HG02870 (cell line): Measurements from ENCODE around the gene GTF2F1.
"Not testable (repeated sequence)": the region's sequence is repeated elsewhere in the genome, so short reads cannot be mapped to it uniquely, and the experiment has no call there.

Experiments used
- ATAC-seq: cut with Tn5 transposase; IDR thresholded peaks from one replicate; pipeline ENCODE4 v1.9.1; 2021; ENCODE audit warnings: mild to moderate bottlenecking, moderate library complexity; ENCODE audit not compliant: unreplicated experiment

GTF2F1 gene

DNA sequence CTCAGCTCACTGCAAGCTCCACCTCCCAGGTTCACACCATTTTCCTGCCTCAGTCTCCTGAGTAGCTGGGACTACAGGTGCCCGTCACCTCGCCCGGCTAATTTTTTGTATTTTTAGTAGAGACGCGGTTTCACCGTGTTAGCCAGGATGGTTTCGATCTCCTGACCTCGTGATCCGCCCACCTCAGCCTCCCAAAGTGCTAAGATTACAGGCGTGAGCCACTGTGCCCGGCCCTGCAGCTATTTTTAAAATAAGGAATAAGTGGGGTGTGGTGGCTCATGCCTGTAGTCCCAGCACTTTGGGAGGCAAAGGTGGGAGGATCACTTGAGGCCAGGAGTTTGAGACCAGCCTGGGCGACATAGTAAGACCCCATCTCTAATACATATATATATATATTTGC lies 32.5 kb downstream of the GTF2F1 start:
- ATAC-seq = not testable (repeated sequence)

DNA sequence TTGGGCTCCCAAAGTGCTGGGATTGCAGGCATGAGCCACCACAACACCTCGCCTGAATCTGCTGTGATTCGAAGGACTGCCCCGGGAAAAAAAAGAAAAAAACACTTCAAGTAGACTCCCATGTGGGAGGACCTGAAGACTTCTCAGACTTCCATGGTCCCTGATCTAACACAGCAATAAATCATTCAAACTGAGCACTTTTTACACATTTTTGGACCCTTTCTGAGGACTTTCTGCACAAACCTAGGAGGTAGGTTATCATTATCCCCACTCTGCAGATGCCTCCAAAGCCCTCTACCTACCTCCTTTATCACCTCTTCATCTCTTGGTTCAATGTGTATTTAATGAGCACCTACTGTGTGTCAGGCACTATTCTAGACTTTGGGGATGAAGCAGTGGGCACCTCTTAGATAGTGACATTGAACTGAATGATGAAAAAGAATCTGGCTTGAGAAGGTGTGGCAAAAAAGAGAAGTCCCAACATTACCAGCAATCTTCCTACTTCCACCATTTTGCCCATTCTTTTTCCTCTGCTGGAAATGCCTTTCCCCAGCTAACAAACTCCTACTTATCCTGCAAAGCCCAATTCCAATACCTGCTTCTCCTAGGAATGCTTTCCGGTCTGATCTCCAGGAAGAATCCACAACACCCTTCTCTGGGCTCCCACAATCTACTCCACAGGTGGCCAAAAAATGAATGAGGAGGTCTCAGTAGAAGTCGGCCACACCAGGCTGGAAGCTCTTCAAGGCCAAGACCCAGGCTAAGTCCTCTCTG lies 33.2 kb downstream of the GTF2F1 start:
- no peak for ATAC-seq

DNA sequence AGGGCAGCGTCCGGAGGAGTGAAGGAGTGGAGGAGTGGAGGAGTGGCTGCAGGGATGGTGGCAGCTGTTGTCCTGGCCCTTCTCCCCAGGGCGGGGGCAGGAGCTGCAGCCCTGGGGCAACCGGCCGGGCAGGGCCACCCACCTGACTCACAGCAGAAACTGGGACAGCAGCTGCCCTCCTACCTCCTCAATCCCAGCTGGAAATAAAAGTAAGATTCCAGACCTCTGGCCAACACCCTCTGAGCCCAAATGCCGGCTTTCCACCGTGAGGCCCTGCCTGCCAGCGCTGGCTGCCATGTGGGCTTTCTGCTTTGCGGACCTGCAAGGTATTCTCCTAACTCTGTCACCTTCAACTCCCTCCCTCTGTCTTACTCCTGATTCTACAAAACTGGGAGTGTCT lies 35.0 kb downstream of the GTF2F1 start:
- ATAC-seq = no peak

DNA sequence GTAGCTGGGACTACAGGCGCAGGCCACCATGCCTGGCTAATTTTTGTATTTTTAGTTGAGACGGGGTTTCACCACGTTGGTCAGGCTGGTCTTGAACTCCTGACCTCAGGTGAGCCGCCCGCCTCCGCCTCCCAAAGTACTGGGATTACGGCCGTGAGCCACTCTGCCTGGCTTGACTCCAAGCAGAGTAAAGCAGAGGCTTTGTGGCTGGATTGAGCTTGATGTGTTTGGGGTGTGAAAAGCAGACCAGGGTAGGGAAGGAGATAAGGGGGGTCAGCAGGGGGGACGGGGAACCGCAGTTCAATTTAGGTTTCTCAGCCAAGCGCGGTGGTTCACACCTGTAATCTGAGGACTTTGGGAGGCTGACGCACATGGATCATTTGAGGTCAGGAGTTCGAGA lies 35.8 kb downstream of the GTF2F1 start:
- ATAC-seq = no peak

DNA sequence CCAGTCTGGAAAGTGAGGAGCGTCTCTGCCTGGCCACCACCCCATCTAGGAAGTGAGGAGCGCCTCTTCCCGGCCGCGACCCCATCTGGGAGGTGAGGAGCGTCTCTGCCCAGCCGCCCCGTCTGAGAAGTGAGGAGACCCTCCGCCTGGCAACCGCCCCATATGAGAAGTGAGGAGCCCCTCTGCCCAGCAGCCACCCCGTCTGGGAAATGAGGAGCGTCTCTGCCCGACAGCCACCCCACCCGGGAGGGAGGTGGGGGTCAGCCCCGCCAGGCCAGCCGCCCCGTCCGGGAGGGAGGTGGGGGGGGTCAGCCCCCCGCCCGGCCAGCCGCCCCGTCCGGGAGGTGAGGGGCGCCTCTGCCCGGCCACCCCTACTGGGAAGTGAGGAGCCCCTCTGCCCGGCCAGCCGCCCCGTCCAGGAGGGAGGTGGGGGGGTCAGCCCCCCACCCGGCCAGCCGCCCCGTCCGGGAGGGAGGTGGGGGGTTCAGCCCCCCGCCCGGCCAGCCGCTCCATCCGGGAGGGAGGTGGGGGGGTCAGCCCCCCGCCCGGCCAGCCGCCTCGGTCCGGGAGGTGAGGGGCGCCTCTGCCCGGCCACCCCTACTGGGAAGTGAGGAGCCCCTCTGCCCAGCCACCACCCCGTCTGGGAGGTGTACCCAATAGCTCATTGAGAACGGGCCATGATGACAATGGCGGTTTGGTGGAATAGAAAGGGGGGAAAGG lies 37.5 kb downstream of the GTF2F1 start:
- not testable (repeated sequence) for ATAC-seq

DNA sequence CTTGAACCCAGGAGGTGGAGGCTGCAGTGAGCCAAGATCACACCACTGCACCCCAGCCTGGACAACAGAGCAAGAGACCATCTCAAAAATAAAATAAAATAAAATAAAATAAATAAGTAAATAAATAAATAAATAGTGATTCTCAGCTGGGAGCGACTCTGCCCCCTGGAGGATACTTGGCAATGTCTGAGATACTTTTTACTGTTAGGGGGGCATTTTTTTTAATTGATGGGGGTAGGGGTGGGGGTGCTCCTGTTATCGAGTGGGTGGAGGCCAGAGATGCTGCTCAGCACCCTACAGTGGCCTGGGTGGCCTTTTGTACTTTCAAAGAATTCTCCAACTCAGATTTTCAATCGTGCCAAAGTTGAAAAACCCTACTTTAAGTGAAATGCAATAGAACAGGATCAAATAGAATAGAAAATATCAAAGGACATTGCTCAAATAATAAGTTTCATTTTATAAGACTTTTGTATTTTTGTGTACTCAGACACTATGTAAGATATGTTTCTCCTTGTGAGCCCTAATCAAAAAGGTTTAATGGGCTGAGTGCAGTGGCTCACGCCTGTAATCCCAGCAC lies 38.8 kb downstream of the GTF2F1 start:
- ATAC-seq = no peak

DNA sequence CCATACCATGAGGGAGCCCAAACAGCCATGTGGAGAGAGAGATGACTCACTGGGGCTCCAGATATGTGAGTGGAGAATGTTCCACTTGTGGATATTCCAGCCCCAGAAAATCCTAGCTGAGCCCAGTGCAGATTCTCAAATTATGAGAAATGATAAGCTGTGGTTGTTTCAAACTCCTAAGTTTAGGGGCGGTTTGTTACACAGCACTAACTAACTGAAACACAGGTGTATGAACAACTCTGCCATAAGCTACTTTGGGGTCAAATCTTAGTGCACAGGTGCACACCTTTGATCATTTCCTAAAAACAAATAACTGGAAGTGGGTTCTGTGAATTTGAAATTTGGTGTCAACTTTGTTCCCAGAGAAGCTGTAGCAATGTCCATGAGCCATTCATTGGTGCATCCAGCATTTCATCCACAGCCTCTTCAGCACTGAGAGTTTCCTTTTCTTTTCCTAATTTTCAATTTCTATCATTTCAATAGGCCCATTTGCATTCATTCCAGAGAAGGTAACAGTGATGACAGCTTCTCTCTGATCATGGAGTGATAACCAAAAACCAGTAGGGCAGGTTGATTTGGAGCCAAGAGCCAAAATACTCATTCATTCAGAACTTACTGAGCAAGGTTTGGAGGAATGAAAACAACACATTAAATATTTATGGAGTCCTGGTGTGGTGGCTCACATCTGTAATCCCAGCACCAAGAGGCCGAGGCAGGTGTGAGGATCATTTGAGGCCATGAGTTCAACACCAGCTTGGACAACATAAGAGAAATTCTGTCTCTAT lies 40.4 kb downstream of the GTF2F1 start:
- no peak for ATAC-seq

DNA sequence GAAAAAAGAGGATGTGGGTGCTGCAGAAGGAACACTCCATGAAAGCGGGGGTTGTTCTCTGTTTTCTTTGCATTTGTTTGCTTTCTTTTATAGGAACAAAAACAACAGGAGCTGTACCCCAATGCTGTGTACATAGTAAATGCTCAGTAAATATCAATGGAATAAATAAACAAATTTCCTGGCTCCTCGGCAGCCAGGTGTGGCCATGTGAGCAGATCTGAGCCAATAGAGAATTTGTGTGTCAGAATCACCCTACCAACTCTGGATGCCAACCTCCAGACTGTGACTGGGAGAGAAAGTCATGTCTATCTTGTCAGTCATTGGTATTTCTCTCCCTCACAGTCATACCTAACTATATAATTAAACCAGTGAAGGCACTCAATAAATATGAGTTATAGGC lies 42.3 kb downstream of the GTF2F1 start:
- ATAC-seq = no peak

DNA sequence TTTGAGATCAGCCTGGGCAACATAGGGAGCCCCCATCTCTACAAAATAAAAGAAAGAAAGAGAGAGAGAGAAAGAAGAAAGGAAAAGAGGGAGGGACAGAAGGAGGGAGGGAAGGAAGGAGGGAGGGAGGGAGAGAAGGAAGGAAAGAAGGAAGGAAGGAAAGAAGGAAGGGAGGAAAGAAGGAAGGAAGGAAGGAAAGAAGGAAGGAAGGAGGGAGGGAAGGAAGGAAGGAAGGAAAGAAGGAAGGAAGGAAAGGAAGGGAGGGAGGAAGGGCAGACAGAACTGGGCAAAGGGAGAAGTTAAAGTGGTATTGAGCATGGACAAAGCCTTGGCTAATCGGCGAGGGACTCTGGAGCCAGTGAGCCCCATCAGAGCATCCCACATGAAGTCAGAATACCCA lies 43.7 kb downstream of the GTF2F1 start:
- not testable (repeated sequence) for ATAC-seq

DNA sequence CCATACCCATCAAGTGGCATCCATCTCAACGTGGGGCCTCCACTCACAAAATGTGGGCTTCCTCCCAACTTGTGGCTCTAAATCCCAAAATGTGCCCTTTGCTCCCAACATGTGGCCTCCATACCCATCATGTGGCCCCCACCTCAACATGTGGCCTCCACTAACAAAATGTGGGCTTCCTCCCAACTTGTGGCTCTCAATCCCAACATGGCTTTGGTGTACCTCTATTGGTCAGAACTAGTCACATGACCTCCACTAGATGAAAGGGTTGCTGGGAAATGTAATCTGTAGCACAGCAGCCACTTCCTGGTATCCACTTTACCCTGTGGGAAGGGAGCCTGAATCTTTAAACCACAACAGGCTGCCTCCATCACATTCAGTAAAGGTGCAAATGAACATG lies 49.5 kb downstream of the GTF2F1 start:
- no peak for ATAC-seq

DNA sequence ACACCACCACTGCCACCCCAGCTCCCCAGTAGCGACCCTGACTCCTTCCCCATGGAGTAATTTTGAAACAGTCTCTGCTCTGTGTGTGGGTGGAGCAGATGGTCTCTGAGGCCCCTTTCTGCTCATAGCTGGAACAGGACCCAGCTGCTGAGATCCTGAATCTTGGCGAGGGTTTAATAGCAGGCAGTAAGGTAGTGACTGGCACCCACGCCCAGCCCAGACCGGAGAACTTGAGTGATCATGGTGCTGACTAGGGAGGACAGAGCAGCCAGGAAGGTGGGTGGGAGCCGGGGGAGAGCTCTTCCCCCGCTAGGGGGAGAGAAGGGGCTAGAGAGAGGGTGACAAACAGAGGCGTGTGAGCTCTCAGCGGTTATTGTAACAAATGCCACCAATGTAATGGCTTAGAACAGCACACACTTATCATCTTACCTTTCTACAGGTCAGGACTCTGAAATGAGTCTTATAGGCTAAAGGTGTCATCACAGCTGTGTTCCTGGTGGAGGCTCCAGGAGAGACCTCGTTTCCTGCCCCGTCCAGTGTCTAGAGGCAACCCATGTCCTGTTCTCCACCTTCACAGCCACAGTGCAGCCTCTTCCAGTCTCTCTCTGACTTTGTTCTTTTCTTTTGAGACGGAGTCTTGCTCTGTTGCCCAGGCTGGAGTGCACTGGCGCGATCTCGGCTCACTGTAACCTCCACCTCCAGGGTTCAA lies 52.3 kb downstream of the GTF2F1 start:
- no peak for ATAC-seq

DNA sequence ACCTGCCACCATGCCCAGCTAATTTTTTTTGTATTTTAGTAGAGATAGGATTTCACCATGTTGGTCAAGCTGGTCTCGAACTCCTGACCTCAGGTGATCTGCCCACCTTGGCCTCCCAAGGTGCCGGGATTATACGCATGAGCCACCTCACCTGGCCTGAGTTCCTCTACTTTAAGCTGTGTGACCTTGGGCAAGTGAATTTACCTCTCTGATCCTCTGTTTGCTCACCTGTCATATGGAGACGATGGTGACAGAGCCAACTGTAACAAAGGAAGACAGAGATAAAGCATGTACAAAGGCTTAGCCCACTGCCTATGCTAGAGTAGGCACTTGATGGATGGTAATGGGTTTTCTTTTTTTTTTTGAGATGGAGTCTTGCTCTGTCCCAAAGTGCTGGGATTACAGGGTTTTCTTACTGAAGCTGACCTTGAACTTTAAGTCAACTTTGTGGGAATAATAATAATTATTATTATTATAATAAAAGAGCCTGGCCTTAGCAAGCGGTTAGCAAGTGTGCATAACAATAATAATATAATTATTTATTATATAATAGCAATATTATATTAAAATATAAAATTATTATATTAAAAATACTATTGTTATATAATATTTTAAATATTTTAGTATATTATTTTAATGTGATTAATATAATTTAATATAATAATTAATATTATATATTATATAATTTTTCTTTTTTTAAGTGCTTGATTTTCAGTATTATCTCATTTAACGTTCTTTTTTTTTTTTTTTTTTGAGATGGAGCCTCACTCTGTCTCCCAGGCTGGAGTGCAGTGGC lies 58.3 kb downstream of the GTF2F1 start:
- no peak for ATAC-seq

DNA sequence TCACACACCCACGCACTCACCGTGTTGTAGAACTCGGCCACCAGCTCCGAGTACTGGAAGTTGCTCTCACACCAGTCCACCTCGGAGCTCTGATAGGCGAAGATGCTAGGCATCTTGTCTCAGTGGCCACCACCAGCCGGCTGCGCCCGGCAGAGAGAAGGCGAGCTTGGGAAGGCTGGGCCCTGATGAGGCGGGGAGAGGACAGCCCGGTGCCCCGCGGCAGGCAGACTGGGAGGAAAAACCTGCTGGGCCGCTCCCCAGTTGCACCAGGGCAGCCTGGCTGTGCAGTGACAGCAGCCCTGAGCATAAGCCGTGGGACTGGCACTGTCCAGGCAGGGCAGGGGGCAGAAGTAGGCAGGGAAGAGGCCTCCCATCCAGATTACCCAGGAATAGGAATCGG lies 59.5 kb downstream of the GTF2F1 start, which contains the start of gene ACER1:
TSS of gene ACER1 (minus strand) at position 174 of the 400 bp plus-strand sequence. CDS start at position 113, 61 bp downstream.
- ATAC-seq = no peak
